RWPE2 (cell line): ENCODE data around the gene ALKBH2.

Experiments used
- ATAC-seq: fragments of 200-7000 bp; cut with Tn5 transposase; 3 replicates; pipeline ENCODE4 v1.9.1; 2021; ENCODE audit warnings: low read depth
- DNase-seq: peaks from one replicate; pipeline ENCODE4 v3.0.0-alpha.2; 2020; ENCODE audit warnings: low spot score
- H3K27ac ChIP-seq: fragments of 450-650 bp; 2 replicates; pipeline ENCODE4 v1.5.1; 2017; ENCODE audit warnings: mild to moderate bottlenecking; ENCODE audit not compliant: poor library complexity, severe bottlenecking
- H3K27me3 ChIP-seq: fragments of 250-450 bp; sonication (Bioruptor Pico); 2 replicates; pipeline ENCODE4 v1.5.1; 2021; ENCODE audit warnings: mild to moderate bottlenecking, moderate library complexity; ENCODE audit not compliant: insufficient read depth, poor library complexity, severe bottlenecking
- H3K36me3 ChIP-seq: fragments of 250-450 bp; sonication (Bioruptor Pico); 2 replicates; pipeline ENCODE4 v1.5.1; 2020; ENCODE audit warnings: low read depth, mild to moderate bottlenecking, moderate library complexity
- H3K4me1 ChIP-seq: fragments of 250-450 bp; sonication (Bioruptor Pico); 2 replicates; pipeline ENCODE4 v1.5.1; 2021; ENCODE audit warnings: mild to moderate bottlenecking, moderate library complexity; ENCODE audit not compliant: insufficient read depth, poor library complexity, severe bottlenecking
- H3K4me3 ChIP-seq: fragments of 250-450 bp; sonication (Bioruptor Pico); 2 replicates; pipeline ENCODE4 v1.5.1; 2021; ENCODE audit warnings: mild to moderate bottlenecking, moderate library complexity; ENCODE audit not compliant: severe bottlenecking
- H3K9me3 ChIP-seq: fragments of 250-450 bp; sonication (Bioruptor Pico); 2 replicates; pipeline ENCODE4 v1.5.1; 2021; ENCODE audit warnings: mild to moderate bottlenecking, moderate library complexity; ENCODE audit not compliant: severe bottlenecking
- CTCF ChIP-seq: fragments of 450-650 bp; IDR thresholded peaks from one replicate; pipeline ENCODE4 v1.5.1; 2017; ENCODE audit warnings: mild to moderate bottlenecking, moderate library complexity; ENCODE audit not compliant: poor library complexity, severe bottlenecking

The ALKBH2 gene

GRCh38 chr12:109082751-109083150 is 10.5 kb downstream of the ALKBH2 start:
- no peak for ATAC-seq
- DNase-seq, result no peak
- Histone ChIP-seq H3K9me3 (no peaks in the 10 kb centered on the region), H3K4me1 (no peaks in the 10 kb centered on the region), H3K36me3 (peaks cover 35% of the 10 kb centered on the region), H3K4me3 (no peak overlapping the region), H3K27me3 (no peaks in the 10 kb centered on the region), H3K27ac (no peak overlapping the region)
- no peak for TF ChIP-seq CTCF

- Histone ChIP-seq H3K36me3 (peaks cover 26% of the 10 kb centered on the region), H3K27me3 (no peaks in the 10 kb centered on the region), H3K27ac (no peak overlapping the region), H3K9me3 (no peaks in the 10 kb centered on the region), H3K4me1 (no peaks in the 10 kb centered on the region), H3K4me3 (no peak overlapping the region)
- DNase-seq (no peak), ATAC-seq (no peak)
- no peak for TF ChIP-seq CTCF
These were observed 18.4 kb downstream of the ALKBH2 start for GRCh38 chr12:109074866-109075265.

GRCh38 chr12:109069307-109070271 is 23.7 kb downstream of the ALKBH2 start:
- H3K4me1 ChIP-seq, result no peaks in the 10 kb centered on the region
- H3K27ac ChIP-seq, result no peak overlapping the region
- no peaks in the 10 kb centered on the region for H3K27me3 ChIP-seq
- H3K9me3 ChIP-seq, result no peaks in the 10 kb centered on the region
- no peak for TF ChIP-seq CTCF
- H3K4me3 ChIP-seq, result no peak overlapping the region
- no peak for ATAC-seq
- peaks cover 29% of the 10 kb centered on the region for H3K36me3 ChIP-seq
- DNase-seq, result no peak

GRCh38 chr12:109065853-109066193 is 27.4 kb downstream of the ALKBH2 start:
- TF ChIP-seq CTCF, result no peak
- Histone ChIP-seq H3K4me3 (no peak overlapping the region), H3K4me1 (no peaks in the 10 kb centered on the region), H3K27me3 (no peaks in the 10 kb centered on the region), H3K9me3 (no peaks in the 10 kb centered on the region), H3K36me3 (peaks cover 12% of the 10 kb centered on the region), H3K27ac (no peak overlapping the region)
- ATAC-seq (no peak), DNase-seq (no peak)
